K562 (cell line): ENCODE results near the gene RPL28. TPM values are rescaled to one million over a fixed set of nuclear protein-coding genes. Genes with fewer than 3 reads are reported as not detected.

Source experiments
- E2F6 ChIP-seq, 2 experiments: IDR thresholded peaks; 2 replicates each; pipeline ENCODE4 v1.6.1; 2011; ENCODE audit warnings: borderline replicate concordance in 1 of 2, control low read depth in 1 of 2, low read depth in 1 of 2, low read length in 1 of 2, mild to moderate bottlenecking in 1 of 2, mixed read lengths in 1 of 2, moderate library complexity in 1 of 2; ENCODE audit not compliant: insufficient read depth in 1 of 2, insufficient read length in 1 of 2, poor library complexity in 1 of 2, severe bottlenecking in 1 of 2; ENCODE audit errors: extremely low read depth in 1 of 2
- E2F8 ChIP-seq: fragments of 450-650 bp; IDR thresholded peaks from 2 replicates; pipeline ENCODE4 v1.7.1; 2018; ENCODE audit warnings: mild to moderate bottlenecking, low read depth; ENCODE audit not compliant: partially characterized antibody
- GABPB1 ChIP-seq: sonication (generic); formaldehyde crosslinking; IDR thresholded peaks from 2 replicates; pipeline ENCODE4 v1.8.0; 2022; ENCODE audit warnings: mild to moderate bottlenecking, missing genetic modification reagents
- KLF16 ChIP-seq: IDR thresholded peaks from 2 replicates; pipeline ENCODE4 v1.6.1; 2016; ENCODE audit warnings: antibody characterized with exemption
- SMAD4 ChIP-seq: fragments of 250-450 bp; sonication (Bioruptor Pico); conservative IDR thresholded peaks from 2 replicates; pipeline ENCODE4 v1.8.0; 2021; ENCODE audit warnings: inconsistent platforms, mild to moderate bottlenecking, moderate library complexity
- TFAM ChIP-seq: fragments of 250-450 bp; sonication (Bioruptor Pico); conservative IDR thresholded peaks from 2 replicates; pipeline ENCODE4 v1.5.0; 2021; ENCODE audit warnings: mild to moderate bottlenecking, moderate library complexity
- ZFP36 ChIP-seq: fragments of 150-350 bp; IDR thresholded peaks from 2 replicates; pipeline ENCODE4 v1.6.1; 2018; ENCODE audit warnings: low read length, low read depth; ENCODE audit not compliant: partially characterized antibody
- ZMIZ1 ChIP-seq, 2 experiments: fragments of 150-350 bp in 1 of 2; IDR thresholded peaks; 2 replicates each; pipeline ENCODE4 v1.6.1; 2012 to 2016; ENCODE audit warnings: low read depth in 2 of 2, low read length in 2 of 2, mild to moderate bottlenecking in 1 of 2, moderate library complexity in 1 of 2
- polyA plus RNA-seq, 8 experiments: library from polyadenylated mRNA; depleted of rRNA in 4 of 8; stranded (reverse) in 5 of 8; unstranded in 3 of 8; fragments of >200 nt; fragmentation: Nextera tagmentation in 2 of 8; fragmentation: Illumina TruSeq in 1 of 8; extraction: Ambion mirVana in 2 of 8; extraction: Trizol in 1 of 8; gene quantifications; 2 replicates each; pipeline versions ENCODE4 v1.2.1 to v1.2.3, GENCODE V29; 2011 to 2014; ENCODE audit warnings: inconsistent platforms in 1 of 8, missing spikeins in 1 of 8
- total RNA-seq, 7 experiments: library from RNA; depleted of rRNA in 6 of 7; stranded (reverse); fragments of >200 nt in 6 of 7; fragmentation: Illumina TruSeq in 2 of 7; extraction: Trizol in 2 of 7; gene quantifications; 2 replicates each; pipeline versions ENCODE4 v1.2.1 to v1.2.3, GENCODE V29; 2011 to 2021; ENCODE audit warnings: low replicate concordance in 1 of 7

RPL28 gene
- total and polyA plus RNA-seq, 9 of the 15 experiments (the other 6 are each of a cell fraction or from before 2014, with no cell fraction given): 124 to 3,106 (median 622) TPM

GRCh38 chr19:55418185-55418584, 32.5 kb downstream of the RPL28 start (continued):
- TF ChIP-seq ZMIZ1 (IDR thresholded peaks at IDR 0.05; ENCODE audit: low read depth in 2 of 2, low read length in 2 of 2): no peak
- TF ChIP-seq TFAM (CRISPR knock-in tag): no peak
- no peak for TF ChIP-seq SMAD4
- TF ChIP-seq E2F6 (IDR thresholded peaks at IDR 0.05; ENCODE audit: borderline replicate concordance in 1 of 2, extremely low read depth in 1 of 2, insufficient read depth in 1 of 2, insufficient read length in 1 of 2, low read depth in 1 of 2, low read length in 1 of 2, poor library complexity in 1 of 2, severe bottlenecking in 1 of 2): peak in 1 of 2 experiments; percentile 71
- TF ChIP-seq GABPB1 (CRISPR knock-in tag): 0 out of 2 replicates have a peak, but pooled peaks have one; percentile 37
- TF ChIP-seq KLF16: peak; percentile 39; the same call in 1 of the 2 replicates
- TF ChIP-seq E2F8: no peak
- TF ChIP-seq ZFP36: no peak
- TF ChIP-seq, all 486 proteins: peak for 27
